Activated CD4-positive, alpha-beta T cell treated with anti-CD3 and anti-CD28 coated beads, Interleukin-2, amount 50 U/mL, for 48 hours (primary cell): ENCODE results near the gene PCNT.

ENCODE experiments used
- DNase-seq, 2 experiments: peaks; one replicate each; pipeline ENCODE4 v3.0.0-alpha.2; 2020

PCNT gene

DNA sequence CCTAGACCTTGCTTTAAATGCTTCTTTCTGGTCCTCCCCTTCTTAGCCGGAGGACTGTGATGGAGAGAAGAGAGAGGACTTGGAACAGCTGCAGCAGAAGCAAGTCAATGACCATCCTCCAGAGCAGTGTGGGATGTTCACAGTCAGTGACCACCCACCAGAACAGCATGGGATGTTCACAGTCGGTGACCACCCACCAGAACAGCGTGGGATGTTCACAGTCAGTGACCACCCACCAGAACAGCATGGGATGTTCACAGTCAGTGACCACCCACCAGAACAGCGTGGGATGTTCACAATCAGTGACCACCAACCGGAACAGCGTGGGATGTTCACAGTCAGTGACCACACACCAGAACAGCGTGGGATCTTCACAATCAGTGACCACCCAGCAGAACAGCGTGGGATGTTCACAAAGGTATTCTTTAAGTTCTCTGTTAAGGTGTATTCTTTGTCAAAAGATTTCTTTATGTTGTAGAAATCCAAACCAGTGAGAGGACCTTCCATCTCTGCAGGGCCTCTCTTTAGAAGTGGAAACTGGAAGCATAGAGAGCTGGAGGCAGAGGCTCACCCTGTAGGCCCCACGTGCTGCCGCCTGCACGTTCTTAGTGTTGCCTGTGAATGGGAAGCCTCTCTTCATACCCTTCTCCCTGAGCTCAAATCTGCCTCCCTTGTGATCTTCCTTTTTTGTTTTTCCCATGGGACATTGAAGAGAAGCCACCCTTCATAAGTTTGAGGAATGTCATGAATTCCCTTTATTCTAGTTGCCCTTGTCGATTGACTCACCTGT lies 10.6 kb downstream of the PCNT start:
- no peak for DNase-seq

GRCh38 chr21:46336603-46337002 lies 12.6 kb downstream of the PCNT start:
- DNase-seq: no peak

DNA sequence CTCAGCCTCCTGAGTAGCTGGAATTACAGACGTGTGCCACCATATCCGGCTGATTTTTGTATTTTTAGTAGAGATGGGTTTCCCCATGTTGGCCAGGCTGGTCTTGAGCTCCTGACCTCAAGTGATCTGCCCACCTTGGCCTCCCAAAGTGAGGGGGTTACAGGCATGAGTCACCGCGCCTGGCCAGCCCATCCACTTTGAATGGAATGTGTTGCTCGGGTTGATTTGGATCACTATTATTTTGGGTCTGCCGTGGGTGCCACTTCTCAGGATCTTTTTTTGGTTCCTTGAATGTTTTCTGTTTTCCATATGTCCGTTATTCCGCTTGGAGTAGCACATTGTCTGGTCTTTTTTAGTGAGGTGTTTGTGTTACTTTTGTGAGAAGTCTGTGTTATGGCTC lies 17.0 kb downstream of the PCNT start:
- no peak for DNase-seq

DNA sequence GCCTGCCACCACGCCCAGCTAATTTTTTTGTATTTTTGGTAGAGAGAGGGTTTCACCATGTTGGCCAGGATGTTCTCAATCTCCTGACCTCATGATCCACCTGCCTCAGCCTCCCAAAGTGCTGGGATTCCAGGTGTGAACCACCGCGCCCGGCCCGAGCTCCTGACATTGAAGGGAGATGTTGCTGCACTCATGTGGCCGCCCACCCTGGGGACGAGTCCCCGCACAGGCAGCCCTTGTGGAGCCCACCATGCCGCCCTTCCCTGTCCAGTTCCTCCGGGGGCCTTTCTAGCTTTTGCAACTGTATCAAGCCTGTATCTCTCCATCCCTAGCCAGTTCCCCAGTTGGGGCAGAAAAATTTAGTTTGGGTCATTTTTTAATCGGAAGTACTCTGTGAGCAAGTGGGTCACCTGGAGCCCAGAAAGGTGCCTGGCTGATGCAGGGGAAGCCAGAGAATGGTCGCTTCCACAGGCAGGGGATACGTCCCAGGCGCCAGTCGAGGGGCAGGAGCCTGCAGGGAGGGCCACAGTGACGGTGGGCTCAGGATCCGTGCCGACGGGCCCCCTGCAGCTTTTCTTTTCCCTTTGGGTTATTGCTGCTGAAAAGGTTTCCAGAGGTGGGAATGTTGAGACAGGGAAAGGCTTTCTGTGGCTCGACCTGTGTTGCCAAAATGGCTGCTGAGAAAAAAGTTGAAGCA lies 20.4 kb downstream of the PCNT start:
- no peak for DNase-seq

DNA sequence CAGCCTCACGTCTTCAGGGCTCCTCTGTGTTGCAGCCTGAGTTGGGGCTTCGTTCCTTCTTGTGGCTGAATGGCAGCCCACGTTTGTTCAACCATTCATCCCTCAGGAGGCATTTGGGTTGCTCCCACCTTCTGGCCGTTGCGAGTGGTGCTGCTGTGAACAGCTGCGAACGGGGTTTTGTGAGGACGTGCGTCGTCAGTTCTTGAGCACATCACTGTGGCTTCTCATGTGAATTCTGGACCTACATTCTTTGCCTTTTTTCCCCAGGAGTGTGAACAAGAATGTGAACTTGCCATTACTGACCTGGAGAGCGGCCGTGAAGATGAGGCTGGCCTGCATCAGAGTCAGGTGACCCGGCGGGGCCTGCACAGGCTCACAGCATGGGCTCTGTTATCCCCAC lies 21.9 kb downstream of the PCNT start:
- no peak for DNase-seq

GRCh38 chr21:46346296-46347202 lies 22.6 kb downstream of the PCNT start:
- DNase-seq: no peak

- DNase-seq: no peak
Measured at GRCh38 chr21:46347203-46347550, 23.2 kb downstream of the PCNT start.

DNA sequence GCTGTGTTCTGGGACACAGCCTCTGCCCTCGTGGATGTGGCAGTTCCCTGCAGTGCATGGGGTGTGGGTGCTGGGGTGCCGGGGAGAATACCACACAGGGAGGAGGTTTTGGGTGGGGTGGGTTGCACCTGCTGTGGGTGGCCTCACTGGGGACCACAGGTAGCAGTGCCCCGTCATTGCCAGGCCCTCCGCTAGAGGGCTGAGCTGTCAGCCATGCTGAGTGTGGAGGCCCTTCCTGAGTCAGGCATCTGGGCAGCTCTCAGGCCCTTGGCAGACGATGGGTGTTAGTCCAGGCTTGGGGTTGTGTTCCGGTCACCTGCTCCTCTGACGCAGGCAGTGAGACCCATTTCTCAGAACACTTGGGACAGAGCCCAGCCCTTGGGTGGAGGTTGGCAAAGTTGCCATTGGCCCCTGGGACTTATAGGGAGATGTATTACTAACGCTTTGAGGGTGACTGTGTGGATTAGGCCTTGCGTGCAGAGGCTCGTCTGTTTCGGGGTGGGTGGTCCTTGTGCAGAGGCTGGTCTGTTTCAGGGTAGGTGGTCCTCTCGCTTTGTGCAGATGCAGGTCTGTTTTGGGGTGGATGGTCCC lies 23.9 kb downstream of the PCNT start:
- no peak for DNase-seq

- no peak for DNase-seq
Measured at GRCh38 chr21:46349134-46349760, 25.3 kb downstream of the PCNT start.

DNA sequence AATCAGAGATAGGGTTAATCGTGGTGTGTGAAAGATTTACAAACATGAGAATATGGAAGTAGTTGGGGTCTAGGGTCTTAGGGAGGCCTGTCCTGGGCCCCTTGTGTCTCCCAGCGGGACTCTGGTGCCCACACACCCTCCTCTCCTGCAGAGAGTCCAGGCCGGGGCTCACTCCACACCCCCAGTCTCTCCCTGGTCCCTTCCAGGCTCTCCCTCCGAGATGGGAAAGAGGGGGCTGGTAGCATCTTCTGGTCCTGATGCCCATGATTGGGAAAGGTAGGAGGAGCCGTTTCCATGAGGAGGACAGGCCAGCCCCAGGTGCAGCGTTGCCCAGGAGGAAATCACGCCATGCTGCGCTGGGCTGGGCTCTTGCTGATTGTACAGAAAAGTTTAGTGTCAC lies 26.6 kb downstream of the PCNT start:
- DNase-seq: no peak

- DNase-seq: no peak
Measured at GRCh38 chr21:46350981-46351380, 27.0 kb downstream of the PCNT start.

- no peak for DNase-seq
Measured at GRCh38 chr21:46351476-46352163, 27.7 kb downstream of the PCNT start.

DNA sequence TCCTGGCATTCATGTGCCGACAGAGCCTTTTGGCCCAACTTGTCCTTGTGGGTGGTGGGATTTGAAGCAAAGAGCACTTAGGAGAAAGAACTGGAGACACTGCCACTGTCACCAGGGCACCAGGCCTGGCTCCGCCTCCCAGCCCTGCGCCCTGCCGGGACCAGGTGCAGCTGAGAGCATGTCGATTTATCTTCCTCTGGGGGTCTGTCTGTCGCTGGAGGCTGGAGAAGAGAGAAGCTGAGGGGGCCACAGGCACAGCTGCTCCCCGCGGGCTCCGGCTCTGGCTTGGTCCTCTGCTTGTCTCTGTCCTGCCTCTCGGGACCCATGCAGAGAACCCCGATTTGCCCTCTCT lies 28.2 kb downstream of the PCNT start:
- DNase-seq: no peak

DNA sequence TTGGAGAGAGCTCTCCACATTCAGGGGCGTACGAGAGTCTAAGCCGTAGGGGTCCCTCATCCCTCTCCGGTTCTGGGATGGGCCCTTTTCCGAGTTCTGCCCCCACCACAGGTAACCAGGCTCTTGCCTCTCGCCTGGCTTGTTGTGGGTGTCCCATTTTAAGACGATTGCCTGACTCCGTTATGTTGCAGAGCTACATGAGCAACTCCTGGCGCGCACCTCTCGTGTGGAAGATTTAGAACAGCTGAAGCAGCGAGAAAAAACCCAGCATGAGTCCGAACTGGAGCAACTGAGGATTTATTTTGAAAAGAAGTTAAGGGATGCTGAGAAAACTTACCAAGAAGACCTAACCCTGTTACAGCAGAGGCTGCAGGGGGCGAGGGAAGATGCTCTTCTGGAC lies 29.0 kb downstream of the PCNT start:
- no peak for DNase-seq

- DNase-seq: no peak
Measured at GRCh38 chr21:46354046-46354445, 30.1 kb downstream of the PCNT start.

- no peak for DNase-seq
Measured at GRCh38 chr21:46354518-46354917, 30.6 kb downstream of the PCNT start.

GRCh38 chr21:46355161-46356004 lies 31.4 kb downstream of the PCNT start:
- no peak for DNase-seq

DNA sequence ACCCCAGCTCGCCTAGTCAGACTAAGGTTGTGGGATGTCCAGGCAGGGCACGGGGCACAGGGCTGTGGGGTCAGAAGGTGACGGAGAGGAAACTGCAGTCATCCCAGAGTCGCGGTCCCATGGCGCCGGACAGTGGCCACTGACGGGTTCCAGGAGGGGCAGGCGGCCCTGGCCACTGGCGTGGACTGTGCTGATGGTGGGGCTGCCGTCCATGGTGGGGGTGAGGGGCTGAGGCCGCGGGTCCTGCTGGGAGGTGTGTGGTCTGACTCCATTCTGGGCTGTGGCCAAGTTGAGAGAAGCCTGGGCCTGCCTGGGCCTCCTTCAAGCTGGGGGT lies 32.0 kb downstream of the PCNT start:
- DNase-seq: no peak

- no peak for DNase-seq
Measured at GRCh38 chr21:46356494-46357334, 32.8 kb downstream of the PCNT start.

GRCh38 chr21:46357335-46357604 lies 33.3 kb downstream of the PCNT start:
- no peak for DNase-seq
